PC-3 (cell line): ENCODE data around the gene CRISPLD2. TPM values are rescaled to one million over a fixed set of nuclear protein-coding genes. Genes with fewer than 3 reads are reported as not detected.

Experiments
- ATAC-seq: fragments of 200-7000 bp; cut with Tn5 transposase; 2 replicates; pipeline ENCODE4 v1.9.1; 2020; ENCODE audit warnings: mild to moderate bottlenecking, moderate library complexity
- BruUV-seq: library from RNA; stranded (reverse); fragments of 400-500 nt; replicated peaks from 2 replicates; lab custom pipeline; 2021; lab: Mats Ljungman, UMichigan
- CTCF ChIA-PET: fragments of 300-600 bp; sonication (Branson Sonifier 250); formaldehyde crosslinking; loops from one replicate; lab custom pipeline; 2022; ENCODE audit warnings: antibody characterized with exemption; lab: Charles Lee
- POLR2A ChIA-PET: fragments of 300-600 bp; sonication (Branson Sonifier 250); formaldehyde crosslinking; loops from one replicate; lab custom pipeline; 2022; ENCODE audit warnings: antibody characterized with exemption; ENCODE audit not compliant: unreplicated experiment; lab: Charles Lee
- DNase-seq: peaks from one replicate; pipeline ENCODE4 v3.0.0-alpha.2; 2015
- H2AFZ ChIP-seq: fragments of 300-600 bp; sonication (generic); 2 replicates; pipeline ENCODE4 v1.6.0; 2016; ENCODE audit warnings: antibody characterized with exemption, low read length
- H3F3A ChIP-seq: fragments of 300-600 bp; sonication (generic); one replicate; pipeline ENCODE4 v1.6.0; 2017; ENCODE audit warnings: antibody characterized with exemption, low read length, control low read depth, mild to moderate bottlenecking; ENCODE audit not compliant: unreplicated experiment
- H3K27ac ChIP-seq: fragments of 300-600 bp; sonication (generic); 2 replicates; pipeline ENCODE4 v1.5.1; 2016; ENCODE audit warnings: mild to moderate bottlenecking, low read length
- H3K27me3 ChIP-seq: fragments of 300-600 bp; sonication (generic); 2 replicates; pipeline ENCODE4 v1.6.1; 2016; ENCODE audit warnings: low read length, mixed read lengths
- H3K36me3 ChIP-seq: fragments of 300-600 bp; sonication (generic); 2 replicates; pipeline ENCODE4 v1.6.1; 2016; ENCODE audit warnings: low read depth, mixed run types, low read length, mixed read lengths
- H3K4me1 ChIP-seq: fragments of 300-600 bp; sonication (generic); 2 replicates; pipeline ENCODE4 v1.5.1; 2016; ENCODE audit warnings: low read length; ENCODE audit not compliant: insufficient read depth
- H3K4me2 ChIP-seq: fragments of 300-600 bp; sonication (generic); 2 replicates; pipeline ENCODE4 v1.6.0; 2016; ENCODE audit warnings: low read length
- H3K4me3 ChIP-seq: fragments of 300-600 bp; sonication (generic); 2 replicates; pipeline ENCODE4 v1.5.1; 2016; ENCODE audit warnings: mild to moderate bottlenecking, low read length, mixed read lengths
- H3K79me2 ChIP-seq: fragments of 300-600 bp; sonication (generic); 2 replicates; pipeline ENCODE4 v1.6.1; 2017; ENCODE audit warnings: low read length, mixed read lengths
- H3K9ac ChIP-seq: fragments of 300-600 bp; sonication (generic); 2 replicates; pipeline ENCODE4 v1.6.0; 2016; ENCODE audit warnings: mild to moderate bottlenecking, low read length
- H3K9me2 ChIP-seq: fragments of 300-600 bp; sonication (generic); replicated peaks from 2 replicates; pipeline ENCODE4 v1.6.1; 2016; ENCODE audit warnings: mixed run types, low read length, mixed read lengths
- H3K9me3 ChIP-seq: fragments of 300-600 bp; sonication (generic); 2 replicates; pipeline ENCODE4 v1.6.1; 2016; ENCODE audit warnings: low read length, mixed read lengths
- H4K20me1 ChIP-seq: fragments of 300-600 bp; sonication (generic); 2 replicates; pipeline ENCODE4 v1.6.1; 2016; ENCODE audit warnings: low read length, mixed read lengths
- EZH2 ChIP-seq: fragments of 300-600 bp; sonication (generic); IDR thresholded peaks from one replicate; pipeline ENCODE4 v1.6.1; 2017; ENCODE audit warnings: antibody characterized with exemption, mild to moderate bottlenecking, low read length; ENCODE audit not compliant: unreplicated experiment
- EZH2phosphoT487 ChIP-seq: fragments of 300-600 bp; sonication (generic); IDR thresholded peaks from 2 replicates; pipeline ENCODE4 v1.6.1; 2018; ENCODE audit warnings: mild to moderate bottlenecking, antibody characterized with exemption, low read length, borderline replicate concordance
- intact Hi-C: fragments of 100-400 bp; cut with micrococcal nuclease; formaldehyde crosslinking; loops from 2 replicates; pipeline ENCODE4 v1.9.0; 2023
- total RNA-seq: library from RNA; depleted of rRNA; stranded (reverse); fragments of >200 nt; gene quantifications from 2 replicates; pipeline ENCODE4 v1.2.3, GENCODE V29; 2014
- TF ChIP-seq, protein P1 (sequence below): fragments of 300-600 bp; sonication (generic); conservative IDR thresholded peaks from 2 replicates; pipeline ENCODE4 v1.5.1; 2017; ENCODE audit warnings: antibody characterized with exemption, low read depth, mild to moderate bottlenecking, low read length

CRISPLD2 gene
- total RNA-seq, 1 experiment from 2014 or later, result 2.8 TPM

GRCh38 chr16:84917492-84917891, 97.7 kb downstream of the CRISPLD2 start:
- no TSS peak for BruUV-seq
- Histone ChIP-seq H2AFZ (no peak overlapping the region), H4K20me1 (no peaks in the 10 kb centered on the region), H3K4me2 (no peak overlapping the region), H3K9me2 (no peaks in the 10 kb centered on the region), H3K36me3 (no peaks in the 10 kb centered on the region), H3K4me3 (no peak overlapping the region), H3K9ac (no peak overlapping the region), H3K27ac (no peak overlapping the region), H3K9me3 (no peaks in the 10 kb centered on the region), H3K27me3 (no peaks in the 10 kb centered on the region), H3F3A (no peaks in the 10 kb centered on the region), H3K4me1 (no peaks in the 10 kb centered on the region), H3K79me2 (no peaks in the 10 kb centered on the region)
- TF ChIP-seq EZH2phosphoT487, result no peak
- TF ChIP-seq EZH2, result no peak
- TF ChIP-seq, protein P1, sequence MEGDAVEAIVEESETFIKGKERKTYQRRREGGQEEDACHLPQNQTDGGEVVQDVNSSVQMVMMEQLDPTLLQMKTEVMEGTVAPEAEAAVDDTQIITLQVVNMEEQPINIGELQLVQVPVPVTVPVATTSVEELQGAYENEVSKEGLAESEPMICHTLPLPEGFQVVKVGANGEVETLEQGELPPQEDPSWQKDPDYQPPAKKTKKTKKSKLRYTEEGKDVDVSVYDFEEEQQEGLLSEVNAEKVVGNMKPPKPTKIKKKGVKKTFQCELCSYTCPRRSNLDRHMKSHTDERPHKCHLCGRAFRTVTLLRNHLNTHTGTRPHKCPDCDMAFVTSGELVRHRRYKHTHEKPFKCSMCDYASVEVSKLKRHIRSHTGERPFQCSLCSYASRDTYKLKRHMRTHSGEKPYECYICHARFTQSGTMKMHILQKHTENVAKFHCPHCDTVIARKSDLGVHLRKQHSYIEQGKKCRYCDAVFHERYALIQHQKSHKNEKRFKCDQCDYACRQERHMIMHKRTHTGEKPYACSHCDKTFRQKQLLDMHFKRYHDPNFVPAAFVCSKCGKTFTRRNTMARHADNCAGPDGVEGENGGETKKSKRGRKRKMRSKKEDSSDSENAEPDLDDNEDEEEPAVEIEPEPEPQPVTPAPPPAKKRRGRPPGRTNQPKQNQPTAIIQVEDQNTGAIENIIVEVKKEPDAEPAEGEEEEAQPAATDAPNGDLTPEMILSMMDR, result no peak
- ChIA-PET POLR2A (no interaction called here), CTCF (no interaction called here)
- DNase-seq (no peak), ATAC-seq (no peak)
- intact Hi-C loops, result no loop called here

GRCh38 chr16:84918006-84918909, 98.5 kb downstream of the CRISPLD2 start:
- Histone ChIP-seq H3K4me2 (no peak overlapping the region), H3K9me2 (no peaks in the 10 kb centered on the region), H4K20me1 (no peaks in the 10 kb centered on the region), H3K27me3 (no peaks in the 10 kb centered on the region), H3K4me3 (no peak overlapping the region), H3F3A (no peaks in the 10 kb centered on the region), H3K36me3 (no peaks in the 10 kb centered on the region), H3K9ac (no peak overlapping the region), H3K4me1 (no peaks in the 10 kb centered on the region), H2AFZ (no peak overlapping the region), H3K79me2 (no peaks in the 10 kb centered on the region), H3K27ac (no peak overlapping the region), H3K9me3 (no peaks in the 10 kb centered on the region)
- intact Hi-C loops, result no loop called here
- CTCF ChIA-PET, result no interaction called here
- ATAC-seq (no peak), DNase-seq (no peak)
- no peak for TF ChIP-seq EZH2
- TF ChIP-seq, protein P1, result no peak
- no peak for TF ChIP-seq EZH2phosphoT487
- POLR2A ChIA-PET, result no interaction called here
- no TSS peak for BruUV-seq

DNA sequence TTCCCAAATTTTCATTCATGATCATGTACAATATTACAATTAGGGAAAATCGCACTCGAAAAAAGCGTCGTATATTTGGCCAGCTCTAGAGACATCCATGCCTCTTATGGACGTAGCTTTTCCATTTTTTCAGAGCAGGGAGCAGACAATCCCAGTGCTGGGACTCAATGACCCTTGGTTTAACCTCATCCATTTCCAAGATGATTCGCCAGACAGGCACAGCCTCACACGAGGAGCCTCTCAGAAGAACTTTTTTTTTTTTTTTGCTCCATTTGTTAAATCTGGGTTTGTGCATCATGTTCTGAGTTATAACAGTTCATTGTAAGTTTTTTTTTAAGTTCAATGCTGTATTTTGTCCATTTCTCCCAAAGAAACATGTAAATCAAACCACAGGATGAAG, 99.5 kb downstream of the CRISPLD2 start:
- no peak for ATAC-seq
- CTCF ChIA-PET, result no interaction called here
- intact Hi-C loops, result no loop called here

More for the DNA sequence above, 99.5 kb downstream of the CRISPLD2 start:
- no peaks in the 10 kb centered on the region for H3K4me1 ChIP-seq
- H3K9me3 ChIP-seq, result no peaks in the 10 kb centered on the region
- no peaks in the 10 kb centered on the region for H3K27me3 ChIP-seq
- no peak overlapping the region for H3K4me2 ChIP-seq
- no peak overlapping the region for H2AFZ ChIP-seq
- BruUV-seq, result no TSS peak
- no peak for TF ChIP-seq EZH2
- TF ChIP-seq, protein P1, result no peak
- no peak for TF ChIP-seq EZH2phosphoT487
- H3K9ac ChIP-seq, result no peak overlapping the region
- H3F3A ChIP-seq, result no peaks in the 10 kb centered on the region
- no peaks in the 10 kb centered on the region for H3K9me2 ChIP-seq
- no peaks in the 10 kb centered on the region for H4K20me1 ChIP-seq
- DNase-seq, result no peak
- H3K27ac ChIP-seq, result no peak overlapping the region
- no peaks in the 10 kb centered on the region for H3K36me3 ChIP-seq
- POLR2A ChIA-PET, result no interaction called here
- H3K79me2 ChIP-seq, result no peaks in the 10 kb centered on the region
- no peak overlapping the region for H3K4me3 ChIP-seq
